Activated naive CD4-positive, alpha-beta T cell treated with anti-CD3 and anti-CD28 coated beads, Interleukin-2, amount 50 U/mL, for 24 hours (primary cell): ENCODE results near the gene WNT9B.

Experiments
- H3K27ac Mint-ChIP-seq: one replicate; pipeline ENCODE4 v1.8.0; 2021; ENCODE audit warnings: mild to moderate bottlenecking, mixed read lengths
- H3K27me3 Mint-ChIP-seq: one replicate; pipeline ENCODE4 v1.8.0; 2021; ENCODE audit warnings: mixed read lengths
- H3K36me3 Mint-ChIP-seq: one replicate; pipeline ENCODE4 v1.8.0; 2021; ENCODE audit warnings: mixed read lengths
- H3K4me1 Mint-ChIP-seq: one replicate; pipeline ENCODE4 v1.8.0; 2021; ENCODE audit warnings: mixed read lengths
- H3K4me3 Mint-ChIP-seq: one replicate; pipeline ENCODE4 v1.8.0; 2021; ENCODE audit warnings: mild to moderate bottlenecking, mixed read lengths
- H3K9me3 Mint-ChIP-seq: one replicate; pipeline ENCODE4 v1.8.0; 2021; ENCODE audit warnings: mixed read lengths

WNT9B gene

DNA sequence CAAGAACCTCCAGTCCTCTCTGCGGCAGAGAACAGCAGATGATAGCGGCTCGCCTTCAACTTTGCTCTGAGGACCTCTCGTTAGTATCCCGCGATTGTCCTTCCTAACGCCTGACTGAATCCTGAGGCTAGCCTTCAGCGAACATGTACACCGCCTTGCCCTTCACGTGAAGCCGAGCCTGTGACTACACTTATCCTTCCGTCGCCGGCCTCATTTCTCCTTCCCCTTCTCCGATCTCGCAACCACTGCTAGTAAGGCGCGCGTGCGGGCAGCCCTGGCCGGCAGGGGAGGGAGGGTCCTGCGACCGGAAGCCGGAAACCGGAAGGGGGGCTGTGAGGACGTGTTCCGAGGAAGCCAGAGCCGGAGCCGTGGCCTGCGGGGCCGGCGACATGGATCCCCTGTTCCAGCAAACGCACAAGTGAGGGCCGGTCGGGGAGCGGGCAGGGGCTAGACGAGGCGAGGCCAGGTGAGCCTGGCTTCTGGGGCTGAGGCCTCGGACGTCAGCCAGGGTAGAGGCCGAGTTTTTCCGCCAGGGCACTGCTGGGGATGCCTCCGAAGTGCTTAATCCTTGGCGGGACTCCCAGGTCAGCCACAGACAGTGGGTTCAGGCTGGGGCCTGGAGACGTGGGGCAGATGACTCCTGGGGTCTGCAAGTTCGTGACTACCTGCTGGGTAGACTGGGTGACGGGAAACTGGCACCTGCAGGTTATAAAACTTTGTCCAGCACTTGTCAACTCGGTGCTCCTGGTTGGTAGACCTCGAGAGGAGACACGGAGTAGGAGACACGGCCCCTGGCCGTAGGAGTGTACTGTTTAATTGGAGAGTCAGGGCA, 71.6 kb downstream of the WNT9B start, which contains the start of gene GOSR2:
Gene GOSR2 (plus strand): TSS at position 357 of the 832 bp plus-strand sequence. CDS start 33 bp downstream, at position 390.
- Mint-ChIP-seq H3K27ac (peak within 1 kb of the TSS; percentile 100), H3K4me1 (peaks cover 51% of the 10 kb centered on the region), H3K27me3 (no peaks in the 10 kb centered on the region), H3K9me3 (no peaks in the 10 kb centered on the region), H3K36me3 (peaks cover 3% of the 10 kb centered on the region), H3K4me3 (peak within 1 kb of the TSS; percentile 93)

DNA sequence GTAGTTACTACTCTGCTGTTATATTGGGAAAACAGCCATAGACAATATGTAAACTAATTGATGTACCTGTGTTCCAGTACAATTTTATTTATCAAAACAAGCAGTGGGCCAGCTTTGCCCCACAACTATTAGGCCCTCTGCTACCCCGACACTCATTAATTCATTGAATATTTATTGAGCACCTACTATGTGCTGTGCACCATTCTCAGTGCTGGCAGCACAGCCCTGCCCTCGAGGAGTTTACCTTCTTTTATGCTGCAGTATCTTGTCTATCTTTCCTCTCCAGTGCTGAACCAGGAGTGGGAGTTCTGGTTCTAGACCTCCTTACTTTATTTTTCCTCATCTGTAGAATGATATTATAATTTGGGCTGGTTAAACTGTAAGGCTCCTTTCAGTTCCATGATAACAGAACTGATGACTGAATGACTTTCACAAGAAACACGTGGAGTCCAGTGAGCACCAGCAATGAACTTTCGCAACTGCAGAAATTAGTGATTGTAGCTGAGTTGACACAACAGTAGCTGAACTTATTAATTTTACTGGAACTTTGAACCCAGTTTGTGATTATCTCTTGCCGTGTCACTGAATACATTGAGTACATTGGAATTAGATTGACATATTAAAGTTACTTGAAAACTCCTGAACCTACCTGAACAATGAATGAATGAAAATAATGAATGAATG, 73.9 kb downstream of the WNT9B start:
- Mint-ChIP-seq H3K4me1 (peaks cover 64% of the 10 kb centered on the region), H3K36me3 (peaks cover 3% of the 10 kb centered on the region), H3K4me3 (peak overlapping the region; percentile 93), H3K27ac (no peak overlapping the region), H3K9me3 (no peaks in the 10 kb centered on the region), H3K27me3 (no peaks in the 10 kb centered on the region)

DNA sequence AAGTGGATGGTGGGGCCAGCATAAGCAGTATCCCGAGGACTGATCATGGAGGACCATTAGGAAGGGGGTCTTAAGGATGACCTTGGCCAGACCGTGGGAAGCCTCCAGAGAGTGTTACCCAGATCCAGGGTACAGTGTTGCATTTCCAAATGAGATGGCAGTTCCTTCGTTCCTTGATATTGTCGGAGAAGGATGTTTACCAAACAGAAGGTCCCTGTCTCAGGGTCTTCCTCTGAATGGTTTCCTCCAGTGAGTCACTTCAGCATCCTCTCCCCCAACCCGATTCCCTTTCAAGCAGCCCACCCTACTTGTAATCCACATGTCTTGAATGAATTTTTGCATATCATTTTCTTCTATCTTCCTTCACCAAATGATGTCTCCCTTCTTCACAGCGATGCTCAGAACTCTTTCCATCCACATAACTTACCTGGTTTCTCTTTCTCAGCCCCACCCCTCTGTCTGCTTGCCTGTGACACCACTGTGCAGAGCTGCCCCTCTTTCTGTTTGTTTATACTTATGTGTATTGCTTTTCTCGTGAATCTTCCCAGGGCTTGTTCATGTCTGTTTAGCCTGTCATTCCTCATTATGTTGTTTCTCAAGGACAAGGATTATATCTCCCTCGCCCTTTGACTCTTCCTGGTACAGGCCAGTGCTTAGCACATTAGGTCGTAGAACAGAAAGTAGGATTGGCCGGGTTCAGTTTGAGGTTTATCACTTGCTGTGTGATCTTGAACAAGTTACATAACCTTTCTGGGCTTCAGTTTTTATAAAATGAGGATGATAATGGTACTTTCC, 77.3 kb downstream of the WNT9B start:
- no peaks in the 10 kb centered on the region for H3K9me3 Mint-ChIP-seq
- peaks cover 11% of the 10 kb centered on the region for H3K36me3 Mint-ChIP-seq
- peaks cover 57% of the 10 kb centered on the region for H3K4me1 Mint-ChIP-seq
- H3K4me3 Mint-ChIP-seq: no peak overlapping the region
- no peaks in the 10 kb centered on the region for H3K27me3 Mint-ChIP-seq
- H3K27ac Mint-ChIP-seq: peak overlapping the region; percentile 37

DNA sequence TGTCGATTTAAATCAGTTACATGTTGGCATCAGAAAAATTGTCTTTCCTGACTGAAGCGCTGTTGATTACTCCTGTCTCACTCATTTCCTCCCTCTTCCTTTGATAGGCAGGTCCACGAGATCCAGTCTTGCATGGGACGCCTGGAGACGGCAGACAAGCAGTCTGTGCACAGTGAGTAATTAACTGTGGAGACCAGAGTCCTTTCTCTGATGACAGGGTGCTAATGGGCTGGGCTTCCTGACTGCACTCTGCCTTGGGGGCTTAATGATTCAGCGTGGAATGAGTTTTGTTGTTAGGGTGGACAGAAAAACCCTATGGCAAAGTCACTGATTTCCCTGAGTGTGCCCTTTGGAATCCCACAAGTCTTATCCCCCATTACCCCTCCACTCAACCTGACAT, 78.0 kb downstream of the WNT9B start:
- H3K27me3 Mint-ChIP-seq: no peaks in the 10 kb centered on the region
- peaks cover 49% of the 10 kb centered on the region for H3K4me1 Mint-ChIP-seq

DNA sequence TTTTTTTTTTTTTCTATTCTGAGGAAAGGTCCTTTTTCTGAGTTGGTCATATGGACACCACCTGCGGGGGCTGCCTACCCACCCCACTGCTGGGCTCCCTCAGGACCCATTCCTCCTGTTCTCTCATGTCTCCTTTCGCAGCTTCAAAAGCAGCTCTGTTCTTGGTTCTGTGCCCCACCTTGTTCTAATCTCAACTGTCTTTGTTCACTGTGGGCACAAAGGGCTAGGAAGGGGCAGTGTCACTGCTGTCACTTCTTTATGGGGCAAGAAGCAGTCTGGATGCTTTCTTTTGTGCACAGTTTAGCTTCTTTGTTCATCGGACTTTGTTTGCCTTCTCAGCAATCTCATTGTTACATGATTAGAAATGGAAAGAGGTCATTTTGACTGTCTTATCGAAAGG, 78.7 kb downstream of the WNT9B start:
- H3K4me1 Mint-ChIP-seq: peaks cover 43% of the 10 kb centered on the region
- H3K36me3 Mint-ChIP-seq: peaks cover 14% of the 10 kb centered on the region
- H3K27ac Mint-ChIP-seq: no peak overlapping the region
- no peaks in the 10 kb centered on the region for H3K27me3 Mint-ChIP-seq
- H3K9me3 Mint-ChIP-seq: no peaks in the 10 kb centered on the region
- H3K4me3 Mint-ChIP-seq: no peak overlapping the region

More for the DNA sequence above, 78.0 kb downstream of the WNT9B start:
- H3K27ac Mint-ChIP-seq: no peak overlapping the region
- peaks cover 14% of the 10 kb centered on the region for H3K36me3 Mint-ChIP-seq
- H3K9me3 Mint-ChIP-seq: no peaks in the 10 kb centered on the region
- H3K4me3 Mint-ChIP-seq: no peak overlapping the region

DNA sequence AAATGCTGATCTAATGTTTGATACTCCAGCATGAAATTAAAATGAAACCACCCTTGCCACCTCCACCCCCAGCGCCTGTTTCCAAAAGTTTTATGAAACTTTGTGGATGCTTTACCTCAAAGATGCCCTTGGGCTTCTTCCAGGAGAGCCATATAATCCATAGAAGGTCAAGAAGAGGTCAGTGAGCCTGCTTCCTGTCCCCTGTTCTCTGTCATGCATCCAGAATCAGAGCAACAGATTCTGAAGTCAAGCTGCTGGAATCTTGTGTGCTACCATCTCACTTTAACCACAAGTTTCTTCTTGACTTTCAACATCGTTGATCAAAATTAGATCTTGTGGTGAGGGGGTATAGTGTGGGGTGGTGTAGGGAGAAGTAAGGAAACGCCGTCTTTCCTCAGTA, 80.2 kb downstream of the WNT9B start:
- Mint-ChIP-seq H3K36me3 (peaks cover 15% of the 10 kb centered on the region), H3K4me3 (no peak overlapping the region), H3K27me3 (no peaks in the 10 kb centered on the region), H3K4me1 (peaks cover 27% of the 10 kb centered on the region), H3K9me3 (no peaks in the 10 kb centered on the region), H3K27ac (no peak overlapping the region)

DNA sequence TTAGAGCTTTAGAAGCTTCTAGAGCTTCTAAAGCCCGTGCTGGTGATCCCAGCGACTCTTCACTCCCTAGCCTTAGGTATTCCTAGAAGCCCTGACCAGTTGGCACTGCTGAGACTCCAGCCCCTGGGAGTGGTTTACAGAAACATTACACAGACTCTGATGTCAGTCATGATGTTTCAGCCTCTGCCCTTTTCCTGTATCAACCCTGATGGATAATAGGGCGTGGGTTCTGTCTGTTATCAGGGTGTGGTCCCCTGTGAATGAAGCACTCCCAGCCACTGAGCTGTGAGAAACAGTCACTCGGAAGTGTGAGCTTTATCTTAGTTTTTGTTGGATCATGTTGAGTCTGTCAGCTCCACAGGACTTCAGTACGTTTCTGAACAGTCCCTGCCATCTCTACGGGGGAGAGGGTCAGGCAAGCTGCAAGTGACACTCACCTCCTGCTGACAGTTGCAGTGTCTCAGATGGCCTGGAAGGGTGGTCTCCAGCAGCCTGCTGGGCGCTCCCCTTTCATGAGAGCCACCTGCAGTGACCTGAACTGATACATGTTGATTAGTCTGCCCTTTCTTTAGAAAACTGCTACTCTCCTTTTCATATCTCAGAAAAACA, 84.4 kb downstream of the WNT9B start:
- Mint-ChIP-seq H3K27me3 (no peaks in the 10 kb centered on the region), H3K9me3 (no peaks in the 10 kb centered on the region), H3K4me1 (no peaks in the 10 kb centered on the region), H3K27ac (no peak overlapping the region), H3K36me3 (peaks cover 17% of the 10 kb centered on the region), H3K4me3 (no peak overlapping the region)
